ENCODE measurements around the gene RHBDL1.

DNA sequence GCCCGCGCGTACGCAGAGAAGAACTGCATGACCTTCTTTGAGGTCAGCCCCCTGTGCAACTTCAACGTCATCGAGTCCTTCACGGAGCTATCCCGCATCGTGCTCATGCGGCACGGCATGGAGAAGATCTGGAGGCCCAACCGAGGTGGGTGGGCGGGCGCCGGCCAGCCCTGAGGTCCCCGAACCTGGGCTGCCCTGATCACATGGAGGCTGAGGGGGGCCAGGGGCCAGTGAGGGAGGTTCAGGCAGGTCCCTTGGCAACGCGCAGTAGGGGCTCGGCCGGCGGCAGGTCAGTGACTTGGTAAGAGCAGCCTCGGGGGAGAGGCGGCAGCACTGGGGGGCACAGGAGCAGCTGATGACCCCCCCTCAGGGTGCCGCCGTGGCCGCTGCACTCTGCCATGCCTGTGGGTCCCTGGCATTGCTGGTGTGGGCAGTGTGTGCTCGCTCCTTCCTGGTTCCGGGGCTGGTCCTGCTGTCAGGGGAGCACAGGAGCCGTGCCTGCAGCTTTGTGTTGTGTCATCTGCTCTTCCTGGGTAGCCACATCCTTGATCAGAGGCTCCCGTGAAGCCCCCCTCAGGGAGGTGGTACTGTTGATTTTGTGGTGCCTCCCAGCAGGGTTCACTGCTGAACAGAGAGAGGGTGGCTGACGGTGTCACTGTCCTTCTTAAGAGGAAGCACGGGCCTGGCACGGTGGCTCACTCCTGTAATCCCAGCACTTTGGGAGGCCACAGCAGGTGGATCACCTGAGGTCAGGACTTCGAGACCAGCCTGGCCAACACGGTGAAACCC lies 49.3 kb upstream of the RHBDL1 start:
- TF ChIP-seq, protein P1, sequence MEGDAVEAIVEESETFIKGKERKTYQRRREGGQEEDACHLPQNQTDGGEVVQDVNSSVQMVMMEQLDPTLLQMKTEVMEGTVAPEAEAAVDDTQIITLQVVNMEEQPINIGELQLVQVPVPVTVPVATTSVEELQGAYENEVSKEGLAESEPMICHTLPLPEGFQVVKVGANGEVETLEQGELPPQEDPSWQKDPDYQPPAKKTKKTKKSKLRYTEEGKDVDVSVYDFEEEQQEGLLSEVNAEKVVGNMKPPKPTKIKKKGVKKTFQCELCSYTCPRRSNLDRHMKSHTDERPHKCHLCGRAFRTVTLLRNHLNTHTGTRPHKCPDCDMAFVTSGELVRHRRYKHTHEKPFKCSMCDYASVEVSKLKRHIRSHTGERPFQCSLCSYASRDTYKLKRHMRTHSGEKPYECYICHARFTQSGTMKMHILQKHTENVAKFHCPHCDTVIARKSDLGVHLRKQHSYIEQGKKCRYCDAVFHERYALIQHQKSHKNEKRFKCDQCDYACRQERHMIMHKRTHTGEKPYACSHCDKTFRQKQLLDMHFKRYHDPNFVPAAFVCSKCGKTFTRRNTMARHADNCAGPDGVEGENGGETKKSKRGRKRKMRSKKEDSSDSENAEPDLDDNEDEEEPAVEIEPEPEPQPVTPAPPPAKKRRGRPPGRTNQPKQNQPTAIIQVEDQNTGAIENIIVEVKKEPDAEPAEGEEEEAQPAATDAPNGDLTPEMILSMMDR (conservative IDR thresholded peaks at IDR 0.05 in 1 of 2, IDR thresholded peaks at IDR 0.05 in 1 of 2; ENCODE audit: low read depth in 1 of 2, low read length in 2 of 2) = no peak
- TF ChIP-seq EZH2 (IDR thresholded peaks at IDR 0.05; ENCODE audit: low read length, missing control alignments) = no peak

Measured in fibroblast of lung (primary cell).